WTC11 (cell line): ENCODE data around the gene LEKR1. TPM values are rescaled to one million over a fixed set of nuclear protein-coding genes. Genes with fewer than 3 reads are reported as not detected.

ENCODE experiments used
- ATAC-seq: fragments of 200-7000 bp; cut with Tn5 transposase; 2 replicates; pipeline ENCODE4 v1.10.0; 2021; ENCODE audit warnings: mild to moderate bottlenecking, moderate library complexity
- CTCF ChIA-PET: fragments of 300-600 bp; sonication (Branson Sonifier 250); formaldehyde crosslinking; loops from one replicate; lab custom pipeline; 2021; ENCODE audit warnings: antibody characterized with exemption; lab: Charles Lee
- POLR2A ChIA-PET: fragments of 350-600 bp; sonication (Branson Sonifier 250); formaldehyde crosslinking; loops from one replicate; lab custom pipeline; 2021; ENCODE audit warnings: antibody characterized with exemption; lab: Charles Lee
- DNase-seq: peaks from one replicate; pipeline ENCODE4 v3.0.0; 2021; ENCODE audit warnings: low spot score
- H3K27ac Mint-ChIP-seq: 2 replicates; pipeline ENCODE4 v1.8.0; 2021; ENCODE audit warnings: mixed read lengths
- H3K27me3 Mint-ChIP-seq: 2 replicates; pipeline ENCODE4 v1.8.0; 2021; ENCODE audit warnings: low read depth, mild to moderate bottlenecking, moderate library complexity, mixed read lengths
- H3K36me3 Mint-ChIP-seq: 2 replicates; pipeline ENCODE4 v1.8.0; 2021; ENCODE audit warnings: mixed read lengths
- H3K4me1 Mint-ChIP-seq: 2 replicates; pipeline ENCODE4 v1.8.0; 2022; ENCODE audit warnings: mixed read lengths
- H3K4me3 Mint-ChIP-seq: 2 replicates; pipeline ENCODE4 v1.8.0; 2021; ENCODE audit warnings: mild to moderate bottlenecking, moderate library complexity, mixed read lengths
- H3K9me3 Mint-ChIP-seq: 2 replicates; pipeline ENCODE4 v1.8.0; 2021; ENCODE audit warnings: mixed read lengths
- ELF4 ChIP-seq: sonication (generic); formaldehyde crosslinking; IDR thresholded peaks from 2 replicates; pipeline ENCODE4 v1.8.1; 2022; ENCODE audit warnings: low read depth, mild to moderate bottlenecking, moderate library complexity, missing genetic modification reagents
- JUN ChIP-seq: sonication (generic); formaldehyde crosslinking; IDR thresholded peaks from 2 replicates; pipeline ENCODE4 v1.8.0; 2023; ENCODE audit warnings: mild to moderate bottlenecking, missing genetic modification reagents
- NFATC4 ChIP-seq: fragments of 250-450 bp; sonication (Bioruptor Pico); IDR thresholded peaks from 2 replicates; pipeline ENCODE4 v1.9.0; 2021; ENCODE audit warnings: mild to moderate bottlenecking
- TEAD4 ChIP-seq: sonication (generic); formaldehyde crosslinking; IDR thresholded peaks from 2 replicates; pipeline ENCODE4 v1.8.0; 2022; ENCODE audit warnings: mild to moderate bottlenecking, missing genetic modification reagents
- ZBTB21 ChIP-seq: sonication (generic); formaldehyde crosslinking; IDR thresholded peaks from 2 replicates; pipeline ENCODE4 v1.8.1; 2023; ENCODE audit warnings: mild to moderate bottlenecking, missing genetic modification reagents, borderline replicate concordance
- ZNF121 ChIP-seq: sonication (generic); formaldehyde crosslinking; IDR thresholded peaks from 2 replicates; pipeline ENCODE4 v1.8.0; 2023; ENCODE audit warnings: missing genetic modification reagents
- total RNA-seq: library from RNA; stranded (reverse); gene quantifications from 3 replicates; pipeline ENCODE4 v1.2.3, GENCODE V29; 2021
- TF ChIP-seq, protein P1 (sequence below): sonication (generic); formaldehyde crosslinking; IDR thresholded peaks from 2 replicates; pipeline ENCODE4 v1.8.1; 2022; ENCODE audit warnings: mild to moderate bottlenecking, missing genetic modification reagents, moderate library complexity, borderline replicate concordance
- TF ChIP-seq, protein P2 (sequence below): sonication (generic); formaldehyde crosslinking; IDR thresholded peaks from 2 replicates; pipeline ENCODE4 v1.8.0; 2023; ENCODE audit warnings: missing genetic modification reagents, mild to moderate bottlenecking, borderline replicate concordance
- TF ChIP-seq, protein P3 (sequence below): sonication (generic); formaldehyde crosslinking; IDR thresholded peaks from 2 replicates; pipeline ENCODE4 v1.8.0; 2022; ENCODE audit warnings: mild to moderate bottlenecking, missing genetic modification reagents
- TF ChIP-seq, protein P4 (sequence below): fragments of 250-450 bp; sonication (Bioruptor Pico); IDR thresholded peaks from 2 replicates; pipeline ENCODE4 v1.9.0; 2021; ENCODE audit warnings: mild to moderate bottlenecking
- TF ChIP-seq, protein P5 (sequence below): sonication (generic); formaldehyde crosslinking; IDR thresholded peaks from 2 replicates; pipeline ENCODE4 v1.8.0; 2023; ENCODE audit warnings: mild to moderate bottlenecking, missing genetic modification reagents
- TF ChIP-seq, protein P6 (sequence below): sonication (generic); formaldehyde crosslinking; IDR thresholded peaks from 2 replicates; pipeline ENCODE4 v1.8.1; 2022; ENCODE audit warnings: low read depth, mild to moderate bottlenecking, moderate library complexity, missing genetic modification reagents, borderline replicate concordance
- TF ChIP-seq, protein P7 (sequence below): sonication (generic); formaldehyde crosslinking; conservative IDR thresholded peaks from 2 replicates; pipeline ENCODE4 v1.8.1; 2022; ENCODE audit warnings: mild to moderate bottlenecking, missing genetic modification reagents
- TF ChIP-seq, protein P8 (sequence below): fragments of 250-450 bp; sonication (Bioruptor Pico); IDR thresholded peaks from 2 replicates; pipeline ENCODE4 v2.1.2; 2022; ENCODE audit warnings: mild to moderate bottlenecking, moderate library complexity
- TF ChIP-seq, protein P9 (sequence below): fragments of 250-450 bp; sonication (Bioruptor Pico); conservative IDR thresholded peaks from 2 replicates; pipeline ENCODE4 v1.9.0; 2021; ENCODE audit warnings: mild to moderate bottlenecking
- TF ChIP-seq, protein P10 (sequence below): sonication (generic); formaldehyde crosslinking; IDR thresholded peaks from 2 replicates; pipeline ENCODE4 v1.8.1; 2023; ENCODE audit warnings: mild to moderate bottlenecking, missing genetic modification reagents, moderate library complexity

The LEKR1 gene
- total RNA-seq, 1 experiment from 2014 or later: 0.09 TPM

DNA sequence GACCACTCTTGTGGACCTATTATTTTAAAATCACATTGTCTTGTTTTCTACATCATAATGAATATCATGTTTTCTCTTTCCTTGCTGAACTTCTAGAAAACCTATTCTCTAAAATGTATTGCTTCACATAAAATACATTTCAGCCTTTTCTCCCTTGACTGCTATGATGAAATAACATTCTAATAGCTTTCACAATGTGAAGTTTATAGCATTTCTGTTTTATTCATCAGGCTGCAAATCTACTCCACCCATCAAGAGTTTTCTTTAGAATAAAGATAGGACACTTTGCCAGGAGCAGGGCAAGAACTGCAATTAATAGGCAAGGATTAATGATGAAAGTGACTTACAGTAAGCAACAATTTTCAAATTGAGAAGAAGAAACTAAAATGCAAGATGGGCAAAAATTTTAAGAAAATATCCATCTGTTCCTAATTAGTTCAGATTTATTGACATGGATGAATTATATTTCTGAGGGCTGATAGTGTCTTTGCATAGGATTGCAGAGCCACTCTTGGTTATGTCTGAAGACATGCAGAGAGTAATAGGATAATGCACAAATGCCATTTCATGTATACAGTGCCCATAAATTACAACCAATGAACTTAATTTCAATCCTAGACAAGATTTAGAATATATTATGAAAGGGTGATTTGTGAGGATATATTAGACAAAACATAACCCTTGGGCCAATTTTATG, 21.7 kb downstream of the LEKR1 start:
- Mint-ChIP-seq H3K36me3 (no peaks in the 10 kb centered on the region), H3K4me3 (no peak overlapping the region), H3K27me3 (no peaks in the 10 kb centered on the region), H3K27ac (no peak overlapping the region), H3K9me3 (peaks cover 3% of the 10 kb centered on the region; the same call in 1 of the 2 replicates), H3K4me1 (peaks cover 4% of the 10 kb centered on the region)
- ATAC-seq (no peak), DNase-seq (no peak)
- ChIA-PET CTCF (no interaction called here), POLR2A (no interaction called here)
- TF ChIP-seq, protein P1, sequence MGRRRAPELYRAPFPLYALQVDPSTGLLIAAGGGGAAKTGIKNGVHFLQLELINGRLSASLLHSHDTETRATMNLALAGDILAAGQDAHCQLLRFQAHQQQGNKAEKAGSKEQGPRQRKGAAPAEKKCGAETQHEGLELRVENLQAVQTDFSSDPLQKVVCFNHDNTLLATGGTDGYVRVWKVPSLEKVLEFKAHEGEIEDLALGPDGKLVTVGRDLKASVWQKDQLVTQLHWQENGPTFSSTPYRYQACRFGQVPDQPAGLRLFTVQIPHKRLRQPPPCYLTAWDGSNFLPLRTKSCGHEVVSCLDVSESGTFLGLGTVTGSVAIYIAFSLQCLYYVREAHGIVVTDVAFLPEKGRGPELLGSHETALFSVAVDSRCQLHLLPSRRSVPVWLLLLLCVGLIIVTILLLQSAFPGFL (CRISPR knock-in tag): no peak
- TF ChIP-seq TEAD4 (CRISPR knock-in tag): no peak
- TF ChIP-seq, protein P2, sequence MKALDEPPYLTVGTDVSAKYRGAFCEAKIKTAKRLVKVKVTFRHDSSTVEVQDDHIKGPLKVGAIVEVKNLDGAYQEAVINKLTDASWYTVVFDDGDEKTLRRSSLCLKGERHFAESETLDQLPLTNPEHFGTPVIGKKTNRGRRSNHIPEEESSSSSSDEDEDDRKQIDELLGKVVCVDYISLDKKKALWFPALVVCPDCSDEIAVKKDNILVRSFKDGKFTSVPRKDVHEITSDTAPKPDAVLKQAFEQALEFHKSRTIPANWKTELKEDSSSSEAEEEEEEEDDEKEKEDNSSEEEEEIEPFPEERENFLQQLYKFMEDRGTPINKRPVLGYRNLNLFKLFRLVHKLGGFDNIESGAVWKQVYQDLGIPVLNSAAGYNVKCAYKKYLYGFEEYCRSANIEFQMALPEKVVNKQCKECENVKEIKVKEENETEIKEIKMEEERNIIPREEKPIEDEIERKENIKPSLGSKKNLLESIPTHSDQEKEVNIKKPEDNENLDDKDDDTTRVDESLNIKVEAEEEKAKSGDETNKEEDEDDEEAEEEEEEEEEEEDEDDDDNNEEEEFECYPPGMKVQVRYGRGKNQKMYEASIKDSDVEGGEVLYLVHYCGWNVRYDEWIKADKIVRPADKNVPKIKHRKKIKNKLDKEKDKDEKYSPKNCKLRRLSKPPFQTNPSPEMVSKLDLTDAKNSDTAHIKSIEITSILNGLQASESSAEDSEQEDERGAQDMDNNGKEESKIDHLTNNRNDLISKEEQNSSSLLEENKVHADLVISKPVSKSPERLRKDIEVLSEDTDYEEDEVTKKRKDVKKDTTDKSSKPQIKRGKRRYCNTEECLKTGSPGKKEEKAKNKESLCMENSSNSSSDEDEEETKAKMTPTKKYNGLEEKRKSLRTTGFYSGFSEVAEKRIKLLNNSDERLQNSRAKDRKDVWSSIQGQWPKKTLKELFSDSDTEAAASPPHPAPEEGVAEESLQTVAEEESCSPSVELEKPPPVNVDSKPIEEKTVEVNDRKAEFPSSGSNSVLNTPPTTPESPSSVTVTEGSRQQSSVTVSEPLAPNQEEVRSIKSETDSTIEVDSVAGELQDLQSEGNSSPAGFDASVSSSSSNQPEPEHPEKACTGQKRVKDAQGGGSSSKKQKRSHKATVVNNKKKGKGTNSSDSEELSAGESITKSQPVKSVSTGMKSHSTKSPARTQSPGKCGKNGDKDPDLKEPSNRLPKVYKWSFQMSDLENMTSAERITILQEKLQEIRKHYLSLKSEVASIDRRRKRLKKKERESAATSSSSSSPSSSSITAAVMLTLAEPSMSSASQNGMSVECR (CRISPR knock-in tag): no peak
- TF ChIP-seq, protein P3, sequence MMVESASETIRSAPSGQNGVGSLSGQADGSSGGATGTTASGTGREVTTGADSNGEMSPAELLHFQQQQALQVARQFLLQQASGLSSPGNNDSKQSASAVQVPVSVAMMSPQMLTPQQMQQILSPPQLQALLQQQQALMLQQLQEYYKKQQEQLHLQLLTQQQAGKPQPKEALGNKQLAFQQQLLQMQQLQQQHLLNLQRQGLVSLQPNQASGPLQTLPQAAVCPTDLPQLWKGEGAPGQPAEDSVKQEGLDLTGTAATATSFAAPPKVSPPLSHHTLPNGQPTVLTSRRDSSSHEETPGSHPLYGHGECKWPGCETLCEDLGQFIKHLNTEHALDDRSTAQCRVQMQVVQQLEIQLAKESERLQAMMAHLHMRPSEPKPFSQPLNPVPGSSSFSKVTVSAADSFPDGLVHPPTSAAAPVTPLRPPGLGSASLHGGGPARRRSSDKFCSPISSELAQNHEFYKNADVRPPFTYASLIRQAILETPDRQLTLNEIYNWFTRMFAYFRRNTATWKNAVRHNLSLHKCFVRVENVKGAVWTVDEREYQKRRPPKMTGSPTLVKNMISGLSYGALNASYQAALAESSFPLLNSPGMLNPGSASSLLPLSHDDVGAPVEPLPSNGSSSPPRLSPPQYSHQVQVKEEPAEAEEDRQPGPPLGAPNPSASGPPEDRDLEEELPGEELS (CRISPR knock-in tag): no peak
- TF ChIP-seq ZBTB21 (CRISPR knock-in tag): no peak
- no peak for TF ChIP-seq ZNF121 (CRISPR knock-in tag)
- TF ChIP-seq, protein P4, sequence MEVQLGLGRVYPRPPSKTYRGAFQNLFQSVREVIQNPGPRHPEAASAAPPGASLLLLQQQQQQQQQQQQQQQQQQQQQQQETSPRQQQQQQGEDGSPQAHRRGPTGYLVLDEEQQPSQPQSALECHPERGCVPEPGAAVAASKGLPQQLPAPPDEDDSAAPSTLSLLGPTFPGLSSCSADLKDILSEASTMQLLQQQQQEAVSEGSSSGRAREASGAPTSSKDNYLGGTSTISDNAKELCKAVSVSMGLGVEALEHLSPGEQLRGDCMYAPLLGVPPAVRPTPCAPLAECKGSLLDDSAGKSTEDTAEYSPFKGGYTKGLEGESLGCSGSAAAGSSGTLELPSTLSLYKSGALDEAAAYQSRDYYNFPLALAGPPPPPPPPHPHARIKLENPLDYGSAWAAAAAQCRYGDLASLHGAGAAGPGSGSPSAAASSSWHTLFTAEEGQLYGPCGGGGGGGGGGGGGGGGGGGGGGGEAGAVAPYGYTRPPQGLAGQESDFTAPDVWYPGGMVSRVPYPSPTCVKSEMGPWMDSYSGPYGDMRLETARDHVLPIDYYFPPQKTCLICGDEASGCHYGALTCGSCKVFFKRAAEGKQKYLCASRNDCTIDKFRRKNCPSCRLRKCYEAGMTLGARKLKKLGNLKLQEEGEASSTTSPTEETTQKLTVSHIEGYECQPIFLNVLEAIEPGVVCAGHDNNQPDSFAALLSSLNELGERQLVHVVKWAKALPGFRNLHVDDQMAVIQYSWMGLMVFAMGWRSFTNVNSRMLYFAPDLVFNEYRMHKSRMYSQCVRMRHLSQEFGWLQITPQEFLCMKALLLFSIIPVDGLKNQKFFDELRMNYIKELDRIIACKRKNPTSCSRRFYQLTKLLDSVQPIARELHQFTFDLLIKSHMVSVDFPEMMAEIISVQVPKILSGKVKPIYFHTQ (CRISPR knock-in tag): no peak
- TF ChIP-seq JUN (CRISPR knock-in tag): no peak
- TF ChIP-seq ELF4 (CRISPR knock-in tag): no peak
- TF ChIP-seq, protein P5, sequence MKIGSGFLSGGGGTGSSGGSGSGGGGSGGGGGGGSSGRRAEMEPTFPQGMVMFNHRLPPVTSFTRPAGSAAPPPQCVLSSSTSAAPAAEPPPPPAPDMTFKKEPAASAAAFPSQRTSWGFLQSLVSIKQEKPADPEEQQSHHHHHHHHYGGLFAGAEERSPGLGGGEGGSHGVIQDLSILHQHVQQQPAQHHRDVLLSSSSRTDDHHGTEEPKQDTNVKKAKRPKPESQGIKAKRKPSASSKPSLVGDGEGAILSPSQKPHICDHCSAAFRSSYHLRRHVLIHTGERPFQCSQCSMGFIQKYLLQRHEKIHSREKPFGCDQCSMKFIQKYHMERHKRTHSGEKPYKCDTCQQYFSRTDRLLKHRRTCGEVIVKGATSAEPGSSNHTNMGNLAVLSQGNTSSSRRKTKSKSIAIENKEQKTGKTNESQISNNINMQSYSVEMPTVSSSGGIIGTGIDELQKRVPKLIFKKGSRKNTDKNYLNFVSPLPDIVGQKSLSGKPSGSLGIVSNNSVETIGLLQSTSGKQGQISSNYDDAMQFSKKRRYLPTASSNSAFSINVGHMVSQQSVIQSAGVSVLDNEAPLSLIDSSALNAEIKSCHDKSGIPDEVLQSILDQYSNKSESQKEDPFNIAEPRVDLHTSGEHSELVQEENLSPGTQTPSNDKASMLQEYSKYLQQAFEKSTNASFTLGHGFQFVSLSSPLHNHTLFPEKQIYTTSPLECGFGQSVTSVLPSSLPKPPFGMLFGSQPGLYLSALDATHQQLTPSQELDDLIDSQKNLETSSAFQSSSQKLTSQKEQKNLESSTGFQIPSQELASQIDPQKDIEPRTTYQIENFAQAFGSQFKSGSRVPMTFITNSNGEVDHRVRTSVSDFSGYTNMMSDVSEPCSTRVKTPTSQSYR (CRISPR knock-in tag): no peak
- TF ChIP-seq, protein P6, sequence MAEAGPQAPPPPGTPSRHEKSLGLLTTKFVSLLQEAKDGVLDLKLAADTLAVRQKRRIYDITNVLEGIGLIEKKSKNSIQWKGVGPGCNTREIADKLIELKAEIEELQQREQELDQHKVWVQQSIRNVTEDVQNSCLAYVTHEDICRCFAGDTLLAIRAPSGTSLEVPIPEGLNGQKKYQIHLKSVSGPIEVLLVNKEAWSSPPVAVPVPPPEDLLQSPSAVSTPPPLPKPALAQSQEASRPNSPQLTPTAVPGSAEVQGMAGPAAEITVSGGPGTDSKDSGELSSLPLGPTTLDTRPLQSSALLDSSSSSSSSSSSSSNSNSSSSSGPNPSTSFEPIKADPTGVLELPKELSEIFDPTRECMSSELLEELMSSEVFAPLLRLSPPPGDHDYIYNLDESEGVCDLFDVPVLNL (CRISPR knock-in tag): no peak
- TF ChIP-seq, protein P7, sequence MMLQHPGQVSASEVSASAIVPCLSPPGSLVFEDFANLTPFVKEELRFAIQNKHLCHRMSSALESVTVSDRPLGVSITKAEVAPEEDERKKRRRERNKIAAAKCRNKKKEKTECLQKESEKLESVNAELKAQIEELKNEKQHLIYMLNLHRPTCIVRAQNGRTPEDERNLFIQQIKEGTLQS (CRISPR knock-in tag): no peak
- TF ChIP-seq, protein P8, sequence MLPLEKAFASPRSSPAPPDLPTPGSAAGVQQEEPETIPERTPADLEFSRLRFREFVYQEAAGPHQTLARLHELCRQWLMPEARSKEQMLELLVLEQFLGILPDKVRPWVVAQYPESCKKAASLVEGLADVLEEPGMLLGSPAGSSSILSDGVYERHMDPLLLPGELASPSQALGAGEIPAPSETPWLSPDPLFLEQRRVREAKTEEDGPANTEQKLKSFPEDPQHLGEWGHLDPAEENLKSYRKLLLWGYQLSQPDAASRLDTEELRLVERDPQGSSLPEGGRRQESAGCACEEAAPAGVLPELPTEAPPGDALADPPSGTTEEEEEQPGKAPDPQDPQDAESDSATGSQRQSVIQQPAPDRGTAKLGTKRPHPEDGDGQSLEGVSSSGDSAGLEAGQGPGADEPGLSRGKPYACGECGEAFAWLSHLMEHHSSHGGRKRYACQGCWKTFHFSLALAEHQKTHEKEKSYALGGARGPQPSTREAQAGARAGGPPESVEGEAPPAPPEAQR (CRISPR knock-in tag): no peak
- no peak for TF ChIP-seq NFATC4 (CRISPR knock-in tag)
- TF ChIP-seq, protein P9, sequence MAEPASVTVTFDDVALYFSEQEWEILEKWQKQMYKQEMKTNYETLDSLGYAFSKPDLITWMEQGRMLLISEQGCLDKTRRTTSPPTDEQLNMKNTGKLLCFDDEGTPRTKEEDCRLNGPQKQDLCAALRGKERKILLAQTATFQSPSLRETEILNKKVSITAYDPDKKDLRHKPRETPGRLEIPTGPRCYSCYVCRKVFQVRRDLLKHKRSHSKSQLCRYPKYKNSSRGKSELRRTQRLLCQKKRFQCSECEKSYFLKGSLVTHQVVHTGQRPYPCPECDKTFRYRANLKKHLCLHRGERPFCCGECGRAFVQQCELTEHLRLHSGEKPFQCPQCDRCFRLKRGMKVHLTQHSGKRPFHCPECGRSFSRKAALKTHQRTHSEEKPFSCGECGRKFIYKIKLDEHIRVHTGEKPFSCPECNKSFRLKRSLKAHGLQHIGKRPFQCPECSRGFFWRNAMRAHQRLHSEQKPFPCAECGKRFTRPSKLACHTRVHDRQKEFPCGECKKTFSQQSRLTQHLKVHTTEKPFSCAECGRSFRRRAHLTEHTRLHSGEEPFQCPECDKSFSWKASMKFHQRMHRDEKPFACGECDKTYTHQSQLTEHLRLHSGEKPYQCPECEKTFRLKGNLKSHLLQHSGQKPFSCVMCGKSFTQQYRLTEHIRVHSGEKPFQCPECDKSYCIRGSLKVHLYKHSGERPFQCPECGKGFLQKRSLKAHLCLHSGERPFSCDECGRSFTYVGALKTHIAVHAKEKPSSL (CRISPR knock-in tag): no peak
- TF ChIP-seq, protein P10, sequence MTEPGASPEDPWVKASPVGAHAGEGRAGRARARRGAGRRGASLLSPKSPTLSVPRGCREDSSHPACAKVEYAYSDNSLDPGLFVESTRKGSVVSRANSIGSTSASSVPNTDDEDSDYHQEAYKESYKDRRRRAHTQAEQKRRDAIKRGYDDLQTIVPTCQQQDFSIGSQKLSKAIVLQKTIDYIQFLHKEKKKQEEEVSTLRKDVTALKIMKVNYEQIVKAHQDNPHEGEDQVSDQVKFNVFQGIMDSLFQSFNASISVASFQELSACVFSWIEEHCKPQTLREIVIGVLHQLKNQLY (CRISPR knock-in tag): no peak
